Keratinocyte (primary cell): ENCODE measurements around the gene RBBP8. TPM values are rescaled to one million over a fixed set of nuclear protein-coding genes. Genes with fewer than 3 reads are reported as not detected.

Experiments used
- DNase-seq: peaks from one replicate; pipeline ENCODE4 v3.0.0-alpha.2; 2011; ENCODE audit warnings: low read depth, missing footprints, low spot score
- FAIRE-seq: peaks from 2 replicates; lab custom pipeline; 2011; peaks lifted over from hg19 to GRCh38; lab: Jason Lieb, UNC
- H2AFZ ChIP-seq: 2 replicates; pipeline ENCODE4 v1.6.0; 2012; ENCODE audit warnings: low read length, control low read depth, inconsistent platforms; ENCODE audit not compliant: control insufficient read depth
- H3K27ac ChIP-seq: 2 replicates; pipeline ENCODE4 v1.5.1; 2011; ENCODE audit warnings: low read length; ENCODE audit not compliant: control insufficient read depth, insufficient read depth
- H3K27me3 ChIP-seq: 3 replicates; pipeline ENCODE4 v1.6.0; 2011; ENCODE audit warnings: low read length; ENCODE audit not compliant: control insufficient read depth, insufficient read depth; ENCODE audit errors: extremely low read depth
- H3K36me3 ChIP-seq, 2 experiments: 2 replicates in 1 of 2; 3 replicates in 1 of 2; pipeline ENCODE4 v1.5.1; 2011; ENCODE audit warnings: low read length in 2 of 2, mild to moderate bottlenecking in 1 of 2; ENCODE audit not compliant: control insufficient read depth in 2 of 2, insufficient read depth in 2 of 2; ENCODE audit errors: extremely low read depth in 1 of 2
- H3K4me1 ChIP-seq: 3 replicates; pipeline ENCODE4 v1.5.1; 2011; ENCODE audit warnings: low read length; ENCODE audit not compliant: control insufficient read depth, insufficient read depth; ENCODE audit errors: extremely low read depth
- H3K4me2 ChIP-seq: 3 replicates; pipeline ENCODE4 v1.6.0; 2011; ENCODE audit warnings: low read depth, low read length; ENCODE audit not compliant: control insufficient read depth, insufficient read depth; ENCODE audit errors: extremely low read depth
- H3K4me3 ChIP-seq, 3 experiments: fragments of 200-600 bp in 1 of 3; sonication (generic) in 1 of 3; 2 replicates in 2 of 3; 3 replicates in 1 of 3; pipeline ENCODE4 v1.5.1; 2011 to 2016; ENCODE audit warnings: low read length in 3 of 3, mild to moderate bottlenecking in 3 of 3, control low read depth in 2 of 3, inconsistent platforms in 1 of 3, low read depth in 1 of 3, mixed read lengths in 1 of 3, mixed run types in 1 of 3, moderate library complexity in 1 of 3; ENCODE audit not compliant: control insufficient read depth in 2 of 3, insufficient read depth in 2 of 3; ENCODE audit errors: extremely low read depth in 1 of 3
- H3K79me2 ChIP-seq: 2 replicates; pipeline ENCODE4 v1.6.0; 2012; ENCODE audit warnings: low read length; ENCODE audit not compliant: control insufficient read depth, insufficient read depth
- H3K9ac ChIP-seq: 3 replicates; pipeline ENCODE4 v1.6.0; 2011; ENCODE audit warnings: low read length; ENCODE audit not compliant: control insufficient read depth, insufficient read depth; ENCODE audit errors: extremely low read depth
- H3K9me1 ChIP-seq: 3 replicates; pipeline ENCODE4 v1.6.0; 2011; ENCODE audit warnings: low read length; ENCODE audit not compliant: control insufficient read depth, insufficient read depth; ENCODE audit errors: extremely low read depth
- H3K9me3 ChIP-seq: 2 replicates; pipeline ENCODE4 v1.5.1; 2012; ENCODE audit warnings: low read depth, low read length; ENCODE audit not compliant: control insufficient read depth
- H4K20me1 ChIP-seq: 3 replicates; pipeline ENCODE4 v1.6.0; 2011; ENCODE audit warnings: low read length; ENCODE audit not compliant: control insufficient read depth, insufficient read depth; ENCODE audit errors: extremely low read depth
- EZH2 ChIP-seq: IDR thresholded peaks from one replicate; pipeline ENCODE4 v1.6.1; 2012; ENCODE audit warnings: inconsistent platforms, mild to moderate bottlenecking, low read length, moderate library complexity
- dilution Hi-C: fragments of 300-500 bp; cut with MboI; formaldehyde crosslinking; loops from one replicate; pipeline ENCODE4 v1.7.0; 2020; ENCODE audit warnings: low sequenced_read_pairs; ENCODE audit not compliant: extremely low pct_ligation_motif_present
- polyA plus RNA-seq, 5 experiments: library from polyadenylated mRNA; depleted of rRNA in 3 of 5; stranded (reverse) in 3 of 5; stranded (forward) in 1 of 5; unstranded in 1 of 5; fragments of >200 nt; gene quantifications; 1 replicate in 1 of 5; 2 replicates in 3 of 5; 3 replicates in 1 of 5; pipeline versions ENCODE4 v1.2.1 to v1.2.3, GENCODE V29; 2011 to 2012; ENCODE audit warnings: missing spikeins in 2 of 5, low read depth in 1 of 5, low replicate concordance in 1 of 5
- TF ChIP-seq, protein P1 (sequence below), 3 experiments: IDR thresholded peaks in 1 of 3; conservative IDR thresholded peaks in 1 of 3; optimal IDR thresholded peaks in 1 of 3; 2 replicates in 2 of 3; 3 replicates in 1 of 3; pipeline versions ENCODE3 to v1.5.1; 2011; ENCODE audit warnings: low read length in 3 of 3, mild to moderate bottlenecking in 3 of 3, moderate library complexity in 2 of 3, control low read depth in 1 of 3, inconsistent platforms in 1 of 3; ENCODE audit not compliant: insufficient read depth in 2 of 3; ENCODE audit errors: extremely low read depth in 1 of 3

The RBBP8 gene
- polyA plus RNA-seq, 1 donor (not counting 4 experiments of a cell fraction or from before 2014, with no cell fraction given): 169 TPM

DNA sequence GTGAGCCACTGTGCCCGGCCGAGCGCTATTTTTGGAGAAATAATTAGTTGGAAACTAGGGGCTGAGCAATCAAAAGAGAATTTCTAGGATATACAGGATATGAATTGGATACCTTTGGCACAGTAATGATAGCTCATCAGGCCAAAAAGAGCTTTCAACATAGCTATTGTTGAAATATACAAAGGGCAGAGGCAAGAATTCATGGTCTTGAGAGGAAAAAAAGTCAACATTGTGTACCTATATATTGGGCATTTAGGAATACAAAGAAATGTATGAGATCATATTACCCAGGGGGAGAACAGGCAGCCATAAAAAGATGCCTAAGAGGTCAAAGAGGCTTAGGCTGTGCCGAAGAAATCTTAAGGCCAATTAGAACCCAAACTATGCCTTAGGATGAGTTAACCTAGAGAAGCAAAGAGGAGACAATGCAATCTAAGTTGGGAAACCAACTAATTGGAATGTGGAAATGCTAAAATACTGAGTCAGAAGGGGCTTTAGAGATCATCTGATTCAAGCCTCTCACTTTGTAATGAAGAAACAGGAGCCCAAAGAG, 99.0 kb downstream of the RBBP8 start:
- FAIRE-seq: peak; percentile 72
- TF ChIP-seq, protein P1, sequence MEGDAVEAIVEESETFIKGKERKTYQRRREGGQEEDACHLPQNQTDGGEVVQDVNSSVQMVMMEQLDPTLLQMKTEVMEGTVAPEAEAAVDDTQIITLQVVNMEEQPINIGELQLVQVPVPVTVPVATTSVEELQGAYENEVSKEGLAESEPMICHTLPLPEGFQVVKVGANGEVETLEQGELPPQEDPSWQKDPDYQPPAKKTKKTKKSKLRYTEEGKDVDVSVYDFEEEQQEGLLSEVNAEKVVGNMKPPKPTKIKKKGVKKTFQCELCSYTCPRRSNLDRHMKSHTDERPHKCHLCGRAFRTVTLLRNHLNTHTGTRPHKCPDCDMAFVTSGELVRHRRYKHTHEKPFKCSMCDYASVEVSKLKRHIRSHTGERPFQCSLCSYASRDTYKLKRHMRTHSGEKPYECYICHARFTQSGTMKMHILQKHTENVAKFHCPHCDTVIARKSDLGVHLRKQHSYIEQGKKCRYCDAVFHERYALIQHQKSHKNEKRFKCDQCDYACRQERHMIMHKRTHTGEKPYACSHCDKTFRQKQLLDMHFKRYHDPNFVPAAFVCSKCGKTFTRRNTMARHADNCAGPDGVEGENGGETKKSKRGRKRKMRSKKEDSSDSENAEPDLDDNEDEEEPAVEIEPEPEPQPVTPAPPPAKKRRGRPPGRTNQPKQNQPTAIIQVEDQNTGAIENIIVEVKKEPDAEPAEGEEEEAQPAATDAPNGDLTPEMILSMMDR (optimal IDR thresholded peaks at IDR 0.05 in 1 of 3, IDR thresholded peaks at IDR 0.05 in 1 of 3, conservative IDR thresholded peaks at IDR 0.05 in 1 of 3; ENCODE audit: extremely low read depth in 1 of 3, insufficient read depth in 2 of 3, low read length in 3 of 3): no peak
- no peak for TF ChIP-seq EZH2

DNA sequence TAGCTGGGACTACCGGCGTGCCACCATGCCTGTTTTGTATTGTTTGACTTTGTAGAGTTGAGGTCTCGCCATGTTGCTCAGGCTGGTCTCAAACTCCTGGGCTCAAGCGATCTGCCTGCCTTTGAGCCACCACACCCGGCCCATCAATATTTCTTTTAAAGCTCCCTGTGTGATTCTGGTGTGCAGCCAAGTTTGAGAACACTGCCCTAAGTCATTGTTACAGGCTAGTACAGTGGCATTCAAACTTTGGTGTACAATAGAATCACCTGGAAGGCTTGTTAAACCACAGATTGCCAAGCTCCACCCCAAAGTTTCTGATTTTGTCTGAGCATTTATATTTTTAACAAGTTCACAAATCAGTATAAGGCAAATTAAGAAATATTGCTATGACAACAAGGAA, 99.9 kb downstream of the RBBP8 start:
- Histone ChIP-seq H3K27ac (peak overlapping the region; percentile 71), H2AFZ (no peak overlapping the region), H3K9me3 (no peaks in the 10 kb centered on the region), H3K9me1 (no peaks in the 10 kb centered on the region), H3K4me3 (peak overlapping the region in 1 of 3 experiments; percentile 14), H3K9ac (peak overlapping the region; percentile 28), H3K27me3 (no peaks in the 10 kb centered on the region), H4K20me1 (no peaks in the 10 kb centered on the region), H3K36me3 (peaks cover 0 to 7% of the 10 kb centered on the region in 2 experiments), H3K4me2 (peak overlapping the region; percentile 71), H3K4me1 (peaks cover 29% of the 10 kb centered on the region), H3K79me2 (no peaks in the 10 kb centered on the region)
- DNase-seq (peak; percentile 7), FAIRE-seq (peak; percentile 9)
- no peak for TF ChIP-seq EZH2
- TF ChIP-seq, protein P1 (optimal IDR thresholded peaks at IDR 0.05 in 1 of 3, IDR thresholded peaks at IDR 0.05 in 1 of 3, conservative IDR thresholded peaks at IDR 0.05 in 1 of 3; ENCODE audit: extremely low read depth in 1 of 3, insufficient read depth in 2 of 3, low read length in 3 of 3): no peak
- dilution Hi-C loops: no loop called here

More for the DNA sequence above, 99.0 kb downstream of the RBBP8 start:
- H3K9me1 ChIP-seq: no peaks in the 10 kb centered on the region
- peak overlapping the region; percentile 71 for H3K4me2 ChIP-seq
- H3K9ac ChIP-seq: no peak overlapping the region
- no peaks in the 10 kb centered on the region for H3K9me3 ChIP-seq
- H4K20me1 ChIP-seq: no peaks in the 10 kb centered on the region
- dilution Hi-C loops: no loop called here
- H3K27me3 ChIP-seq: no peaks in the 10 kb centered on the region
- H3K4me3 ChIP-seq: peak overlapping the region in 1 of 3 experiments; percentile 29
- H3K36me3 ChIP-seq: peaks cover 4 to 9% of the 10 kb centered on the region in 2 experiments
- peak; percentile 32 for DNase-seq
- peaks cover 29% of the 10 kb centered on the region for H3K4me1 ChIP-seq
- peak overlapping the region; percentile 71 for H3K27ac ChIP-seq
- H2AFZ ChIP-seq: peak overlapping the region; percentile 46
- no peaks in the 10 kb centered on the region for H3K79me2 ChIP-seq
